ENCODE results near the gene MYO1E. TPM values are rescaled to one million over a fixed set of nuclear protein-coding genes. Genes with fewer than 3 reads are reported as not detected.

Gene MYO1E
- total and polyA plus RNA-seq, 2 of the 8 experiments (the other 6 are each of a cell fraction or from before 2014, with no cell fraction given), result 19.6 to 142 TPM

GRCh38 chr15:59223736-59224135 is 148.9 kb downstream of the MYO1E start:
- Histone ChIP-seq H2BK12ac (ENCODE audit: low read depth, low read length) (no peak overlapping the region), H3K4me1 (replicated peaks in 1 of 4; ENCODE audit: control insufficient read depth in 3 of 4, insufficient read depth in 4 of 4, low read length in 3 of 4) (no peaks in the 10 kb centered on the region), H4K8ac (ENCODE audit: extremely low read depth, insufficient read depth, low read length) (no peak overlapping the region), H3K27me3 (replicated peaks in 1 of 4; ENCODE audit: control insufficient read depth in 3 of 4, extremely low read depth in 1 of 4, insufficient read depth in 3 of 4, low read length in 3 of 4) (no peaks in the 10 kb centered on the region), H2BK15ac (ENCODE audit: low read length) (no peak overlapping the region), H4K20me1 (replicated peaks in 1 of 2; ENCODE audit: control insufficient read depth in 1 of 2, insufficient read depth in 2 of 2, low read length in 2 of 2) (no peaks in the 10 kb centered on the region), H3K9ac (replicated peaks in 1 of 4; ENCODE audit: extremely low read depth in 1 of 4, low read depth in 3 of 4, low read length in 3 of 4) (no peak overlapping the region), H3K27ac (ENCODE audit: low read depth, low read length) (no peak overlapping the region), H3K36me3 (ENCODE audit: control insufficient read depth in 2 of 4, insufficient read depth in 4 of 4, low read length in 3 of 4) (peaks cover 2 to 38% (median 11%) of the 10 kb centered on the region in 4 experiments; a peak in 6 of 8 replicates), H3K79me1 (ENCODE audit: low read depth, low read length) (no peaks in the 10 kb centered on the region; the same call in 1 of the 2 replicates), H2BK120ac (replicated peaks; ENCODE audit: low read depth, low read length) (no peak overlapping the region), H3K4ac (replicated peaks; ENCODE audit: insufficient read length, low read depth, low read length) (no peak overlapping the region), H4K5ac (ENCODE audit: insufficient read length, low read depth, low read length) (no peak overlapping the region), H3K23me2 (ENCODE audit: low read depth, low read length) (no peaks in the 10 kb centered on the region), H3K4me3 (ENCODE audit: extremely low read depth in 1 of 4, insufficient read depth in 2 of 4, low read depth in 3 of 4, low read length in 4 of 4) (no peak overlapping the region), H2AFZ (ENCODE audit: low read length) (no peak overlapping the region), H3K23ac (ENCODE audit: insufficient read length) (no peak overlapping the region), H3K18ac (ENCODE audit: extremely low read depth, low read length) (no peak overlapping the region), H3K14ac (ENCODE audit: insufficient read length) (no peak overlapping the region), H2BK5ac (ENCODE audit: low read depth, low read length) (no peak overlapping the region), H4K91ac (replicated peaks; ENCODE audit: insufficient read length, low read length) (no peak overlapping the region), H3K9me3 (ENCODE audit: insufficient read depth in 2 of 2, low read depth in 1 of 2, low read length in 1 of 2) (no peaks in the 10 kb centered on the region), H2BK20ac (ENCODE audit: low read length) (no peak overlapping the region), H2AK5ac (ENCODE audit: low read depth, low read length) (no peak overlapping the region), H3K56ac (replicated peaks; ENCODE audit: insufficient read length, low read depth, low read length) (no peak overlapping the region), H3K4me2 (ENCODE audit: insufficient read depth in 1 of 2, low read depth in 2 of 2, low read length in 2 of 2) (no peak overlapping the region), H3K79me2 (ENCODE audit: control insufficient read depth in 1 of 2, insufficient read depth in 2 of 2, low read length in 2 of 2) (no peaks in the 10 kb centered on the region)
- FAIRE-seq, result no peak
- ChIA-PET CTCF (ENCODE audit: partially characterized antibody) (interaction anchor here (1.4 to 2.8 kb wide), 3 partner anchors 16 to 49 kb away, joined by 3 to 10 read pairs (median 3); no protein-coding TSS in a partner anchor), POLR2A (ENCODE audit: partially characterized antibody) (no interaction called here)
- no peak for DNase-seq (ENCODE audit: low read depth in 1 of 2, low spot score in 2 of 2)
- 93% methylated on average over 3 of the region's 3 CpGs; no CpG with 5 or more reads in 1 of the 2 experiments for WGBS, 2 experiments (ENCODE audit: extremely low coverage in 1 of 2, insufficient coverage in 1 of 2, insufficient read length in 1 of 2, insufficient replicate concordance in 2 of 2, low coverage in 1 of 2, low lambda C conversion rate in 2 of 2, missing lambda C conversion rate in 1 of 2)
- TF ChIP-seq SAP30 (IDR thresholded peaks at IDR 0.05; ENCODE audit: insufficient read depth, insufficient replicate concordance, low read length) (no peak), RFX5 (IDR thresholded peaks at IDR 0.05; ENCODE audit: borderline replicate concordance, low read depth, low read length) (no peak), SIX5 (IDR thresholded peaks at IDR 0.05; ENCODE audit: low read depth, low read length) (no peak), CEBPB (IDR thresholded peaks at IDR 0.05; ENCODE audit: low read depth, low read length) (no peak), NANOG (IDR thresholded peaks at IDR 0.05; ENCODE audit: insufficient read depth, low read depth, low read length, poor library complexity, severe bottlenecking) (no peak), TAF1 (IDR thresholded peaks at IDR 0.05; ENCODE audit: low read depth, low read length) (no peak), ASH2L (IDR thresholded peaks at IDR 0.05; ENCODE audit: low read length) (no peak), ATF2 (IDR thresholded peaks at IDR 0.05; ENCODE audit: low read length) (no peak), BRCA1 (IDR thresholded peaks at IDR 0.05; ENCODE audit: low read depth, low read length) (no peak)
